K562 (cell line): Measurements from ENCODE around the gene ZDHHC8. TPM values are rescaled to one million over a fixed set of nuclear protein-coding genes. Genes with fewer than 3 reads are reported as not detected.
A peak's percentile ranks its signal among the peaks of the same experiment; 100 is the strongest.

Experiments used
- AFF1 ChIP-seq, 2 experiments: fragments of 450-650 bp; IDR thresholded peaks; 2 replicates each; pipeline ENCODE4 v1.6.1; 2018; ENCODE audit warnings: mild to moderate bottlenecking in 2 of 2, low read depth in 1 of 2; ENCODE audit not compliant: partially characterized antibody in 2 of 2
- ELF4 ChIP-seq: fragments of 450-650 bp; formaldehyde crosslinking; IDR thresholded peaks from 2 replicates; pipeline ENCODE4 v1.4.0; 2022; ENCODE audit warnings: missing genetic modification characterization
- HIVEP1 ChIP-seq: fragments of 250-450 bp; sonication (Bioruptor Pico); IDR thresholded peaks from 2 replicates; pipeline ENCODE4 v1.4.0; 2020; ENCODE audit warnings: mild to moderate bottlenecking
- ILK ChIP-seq: fragments of 450-650 bp; IDR thresholded peaks from 2 replicates; pipeline ENCODE4 v1.6.1; 2016; ENCODE audit warnings: missing genetic modification characterization, low read depth, mild to moderate bottlenecking, missing compliant biosample characterization, moderate library complexity, borderline replicate concordance
- MBD1 ChIP-seq: fragments of 250-450 bp; sonication (Bioruptor Pico); IDR thresholded peaks from 2 replicates; pipeline ENCODE4 v1.8.0; 2022; ENCODE audit warnings: inconsistent platforms
- MTA3 ChIP-seq: fragments of 450-650 bp; formaldehyde crosslinking; IDR thresholded peaks from 2 replicates; pipeline ENCODE4 v1.6.1; 2017; ENCODE audit warnings: mild to moderate bottlenecking, borderline replicate concordance
- NR2C1 ChIP-seq, 2 experiments: fragments of 450-650 bp; IDR thresholded peaks; 2 replicates each; pipeline ENCODE4 v1.6.1; 2017; ENCODE audit warnings: mild to moderate bottlenecking in 2 of 2, antibody characterized with exemption in 1 of 2, inconsistent platforms in 1 of 2, missing compliant biosample characterization in 1 of 2, missing genetic modification characterization in 1 of 2
- NR3C1 ChIP-seq: sonication (generic); formaldehyde crosslinking; IDR thresholded peaks from 2 replicates; pipeline ENCODE4 v1.8.1; 2022; ENCODE audit warnings: missing genetic modification reagents
- PML ChIP-seq: IDR thresholded peaks from 2 replicates; pipeline ENCODE4 v1.6.1; 2012; ENCODE audit warnings: low read length, inconsistent platforms
- SPI1 ChIP-seq: IDR thresholded peaks from 2 replicates; pipeline ENCODE4 v1.6.1; 2011; ENCODE audit warnings: low read depth, low read length, control low read depth, borderline replicate concordance
- VEZF1 ChIP-seq: fragments of 200-800 bp; sonication (Bioruptor generic); IDR thresholded peaks from 2 replicates; pipeline ENCODE4 v1.6.1; 2017; ENCODE audit warnings: missing genetic modification characterization, missing compliant biosample characterization
- ZKSCAN1 ChIP-seq: fragments of 150-350 bp; IDR thresholded peaks from 2 replicates; pipeline ENCODE4 v1.6.1; 2016; ENCODE audit warnings: low read depth, low read length
- ZNF395 ChIP-seq: fragments of 200-800 bp; sonication (Bioruptor generic); IDR thresholded peaks from 2 replicates; pipeline ENCODE4 v1.6.1; 2017; ENCODE audit warnings: missing genetic modification characterization, missing compliant biosample characterization
- ZNF512 ChIP-seq: IDR thresholded peaks from 2 replicates; pipeline ENCODE4 v1.6.1; 2016; ENCODE audit warnings: missing genetic modification characterization, missing compliant biosample characterization
- ZNF778 ChIP-seq: fragments of 450-650 bp; formaldehyde crosslinking; IDR thresholded peaks from 2 replicates; pipeline ENCODE4 v1.4.0; 2020; ENCODE audit warnings: mild to moderate bottlenecking, moderate library complexity
- polyA plus RNA-seq, 8 experiments: library from polyadenylated mRNA; depleted of rRNA in 4 of 8; stranded (reverse) in 5 of 8; unstranded in 3 of 8; fragments of >200 nt; fragmentation: Nextera tagmentation in 2 of 8; fragmentation: Illumina TruSeq in 1 of 8; extraction: Ambion mirVana in 2 of 8; extraction: Trizol in 1 of 8; gene quantifications; 2 replicates each; pipeline versions ENCODE4 v1.2.1 to v1.2.3, GENCODE V29; 2011 to 2014; ENCODE audit warnings: inconsistent platforms in 1 of 8, missing spikeins in 1 of 8
- total RNA-seq, 7 experiments: library from RNA; depleted of rRNA in 6 of 7; stranded (reverse); fragments of >200 nt in 6 of 7; fragmentation: Illumina TruSeq in 2 of 7; extraction: Trizol in 2 of 7; gene quantifications; 2 replicates each; pipeline versions ENCODE4 v1.2.1 to v1.2.3, GENCODE V29; 2011 to 2021; ENCODE audit warnings: low replicate concordance in 1 of 7

Gene ZDHHC8
- total and polyA plus RNA-seq, 9 of the 15 experiments (the other 6 are each of a cell fraction or from before 2014, with no cell fraction given), result 0.04 to 109 (median 16.4) TPM

- no peak for TF ChIP-seq ZNF512 (tag)
- no peak for TF ChIP-seq MTA3
- TF ChIP-seq ELF4 (CRISPR knock-in tag), result 0 out of 2 replicates have a peak, but pooled peaks have one; percentile 36
- TF ChIP-seq SPI1, result 0 out of 2 replicates have a peak, but pooled peaks have one; percentile 1
- TF ChIP-seq ZNF395 (CRISPR knock-in tag), result no peak
- no peak for TF ChIP-seq VEZF1 (CRISPR knock-in tag)
- no peak for TF ChIP-seq AFF1 (IDR thresholded peaks at IDR 0.05; ENCODE audit: low read depth in 1 of 2, partially characterized antibody in 2 of 2)
- TF ChIP-seq NR3C1 (CRISPR knock-in tag), result no peak
- no peak for TF ChIP-seq NR2C1 (IDR thresholded peaks at IDR 0.05)
- TF ChIP-seq NR2C1 (tag; IDR thresholded peaks at IDR 0.05), result no peak
- TF ChIP-seq MBD1 (CRISPR knock-in tag), result no peak
- no peak for TF ChIP-seq ILK (tag)
- TF ChIP-seq HIVEP1 (CRISPR knock-in tag), result 0 out of 2 replicates have a peak, but pooled peaks have one; percentile 19
- 0 out of 2 replicates have a peak, but pooled peaks have one; percentile 18 for TF ChIP-seq PML
- no peak for TF ChIP-seq ZNF778 (CRISPR knock-in tag)
- TF ChIP-seq ZKSCAN1, result peak; percentile 95
These were observed 16.8 kb upstream of the ZDHHC8 start (continued) for GRCh38 chr22:20114506-20115475.
